ENCODE data around the gene HTATSF1.

Gene HTATSF1

GRCh38 chrX:136497556-136498052, at the start of gene HTATSF1:
Gene HTATSF1 (plus strand): TSS chrX:136497592. CDS start chrX:136497685, 93 bp downstream.
- H3K36me3 ChIP-seq (ENCODE audit: control insufficient read depth in 1 of 2, insufficient read depth in 2 of 2, low read length in 2 of 2), result peaks cover 9 to 11% of the 10 kb centered on the region in 2 donors
- peak within 1 kb of the TSS; percentile 79 to 84 for H3K4me3 ChIP-seq (ENCODE audit: low read depth in 1 of 2, low read length in 2 of 2)
- no peaks in the 10 kb centered on the region for H3K4me1 ChIP-seq (ENCODE audit: control insufficient read depth in 1 of 2, insufficient read depth in 2 of 2, low read length in 2 of 2)
- H3K27me3 ChIP-seq (ENCODE audit: low read depth, low read length), result no peaks in the 10 kb centered on the region
- no peaks in the 10 kb centered on the region for H3K9me3 ChIP-seq (ENCODE audit: control insufficient read depth in 1 of 2, low read length in 2 of 2)
- peak within 1 kb of the TSS; percentile 95 for H3K27ac ChIP-seq (ENCODE audit: low read length)

GRCh38 chrX:136447968-136448367, 49.4 kb upstream of the HTATSF1 start:
- Histone ChIP-seq H3K36me3 (ENCODE audit: control insufficient read depth in 1 of 2, insufficient read depth in 2 of 2, low read length in 2 of 2) (no peaks in the 10 kb centered on the region), H3K9me3 (ENCODE audit: control insufficient read depth in 1 of 2, low read length in 2 of 2) (no peaks in the 10 kb centered on the region), H3K27me3 (ENCODE audit: low read depth, low read length) (no peaks in the 10 kb centered on the region), H3K27ac (ENCODE audit: low read length) (no peak overlapping the region), H3K4me3 (ENCODE audit: low read depth in 1 of 2, low read length in 2 of 2) (no peak overlapping the region), H3K4me1 (ENCODE audit: control insufficient read depth in 1 of 2, insufficient read depth in 2 of 2, low read length in 2 of 2) (no peaks in the 10 kb centered on the region)

- Histone ChIP-seq H3K9me3 (ENCODE audit: control insufficient read depth in 1 of 2, low read length in 2 of 2) (no peaks in the 10 kb centered on the region), H3K27me3 (ENCODE audit: low read depth, low read length) (no peaks in the 10 kb centered on the region), H3K4me3 (ENCODE audit: low read depth in 1 of 2, low read length in 2 of 2) (no peak overlapping the region), H3K27ac (ENCODE audit: low read length) (no peak overlapping the region), H3K36me3 (ENCODE audit: control insufficient read depth in 1 of 2, insufficient read depth in 2 of 2, low read length in 2 of 2) (no peaks in the 10 kb centered on the region), H3K4me1 (ENCODE audit: control insufficient read depth in 1 of 2, insufficient read depth in 2 of 2, low read length in 2 of 2) (no peaks in the 10 kb centered on the region)
Observed at GRCh38 chrX:136450050-136450830, 47.2 kb upstream of the HTATSF1 start.

GRCh38 chrX:136452614-136453013, 44.8 kb upstream of the HTATSF1 start:
- Histone ChIP-seq H3K36me3 (ENCODE audit: control insufficient read depth in 1 of 2, insufficient read depth in 2 of 2, low read length in 2 of 2) (no peaks in the 10 kb centered on the region), H3K9me3 (ENCODE audit: control insufficient read depth in 1 of 2, low read length in 2 of 2) (no peaks in the 10 kb centered on the region), H3K27me3 (ENCODE audit: low read depth, low read length) (no peaks in the 10 kb centered on the region), H3K4me1 (ENCODE audit: control insufficient read depth in 1 of 2, insufficient read depth in 2 of 2, low read length in 2 of 2) (no peaks in the 10 kb centered on the region), H3K4me3 (ENCODE audit: low read depth in 1 of 2, low read length in 2 of 2) (no peak overlapping the region), H3K27ac (ENCODE audit: low read length) (no peak overlapping the region)

GRCh38 chrX:136453114-136453513, 44.3 kb upstream of the HTATSF1 start:
- H3K4me3 ChIP-seq (ENCODE audit: low read depth in 1 of 2, low read length in 2 of 2), result no peak overlapping the region
- no peaks in the 10 kb centered on the region for H3K9me3 ChIP-seq (ENCODE audit: control insufficient read depth in 1 of 2, low read length in 2 of 2)
- no peaks in the 10 kb centered on the region for H3K36me3 ChIP-seq (ENCODE audit: control insufficient read depth in 1 of 2, insufficient read depth in 2 of 2, low read length in 2 of 2)
- H3K4me1 ChIP-seq (ENCODE audit: control insufficient read depth in 1 of 2, insufficient read depth in 2 of 2, low read length in 2 of 2), result no peaks in the 10 kb centered on the region
- no peak overlapping the region for H3K27ac ChIP-seq (ENCODE audit: low read length)
- no peaks in the 10 kb centered on the region for H3K27me3 ChIP-seq (ENCODE audit: low read depth, low read length)

GRCh38 chrX:136453771-136454170, 43.6 kb upstream of the HTATSF1 start:
- Histone ChIP-seq H3K9me3 (ENCODE audit: control insufficient read depth in 1 of 2, low read length in 2 of 2) (no peaks in the 10 kb centered on the region), H3K27me3 (ENCODE audit: low read depth, low read length) (no peaks in the 10 kb centered on the region), H3K36me3 (ENCODE audit: control insufficient read depth in 1 of 2, insufficient read depth in 2 of 2, low read length in 2 of 2) (no peaks in the 10 kb centered on the region), H3K4me1 (ENCODE audit: control insufficient read depth in 1 of 2, insufficient read depth in 2 of 2, low read length in 2 of 2) (no peaks in the 10 kb centered on the region), H3K4me3 (ENCODE audit: low read depth in 1 of 2, low read length in 2 of 2) (no peak overlapping the region), H3K27ac (ENCODE audit: low read length) (no peak overlapping the region)

- no peaks in the 10 kb centered on the region for H3K4me1 ChIP-seq (ENCODE audit: control insufficient read depth in 1 of 2, insufficient read depth in 2 of 2, low read length in 2 of 2)
- no peaks in the 10 kb centered on the region for H3K9me3 ChIP-seq (ENCODE audit: control insufficient read depth in 1 of 2, low read length in 2 of 2)
- no peaks in the 10 kb centered on the region for H3K36me3 ChIP-seq (ENCODE audit: control insufficient read depth in 1 of 2, insufficient read depth in 2 of 2, low read length in 2 of 2)
- H3K27me3 ChIP-seq (ENCODE audit: low read depth, low read length), result no peaks in the 10 kb centered on the region
- no peak overlapping the region for H3K27ac ChIP-seq (ENCODE audit: low read length)
- no peak overlapping the region for H3K4me3 ChIP-seq (ENCODE audit: low read depth in 1 of 2, low read length in 2 of 2)
Observed at GRCh38 chrX:136456133-136456532, 41.3 kb upstream of the HTATSF1 start.

- Histone ChIP-seq H3K9me3 (ENCODE audit: control insufficient read depth in 1 of 2, low read length in 2 of 2) (no peaks in the 10 kb centered on the region), H3K36me3 (ENCODE audit: control insufficient read depth in 1 of 2, insufficient read depth in 2 of 2, low read length in 2 of 2) (no peaks in the 10 kb centered on the region), H3K4me1 (ENCODE audit: control insufficient read depth in 1 of 2, insufficient read depth in 2 of 2, low read length in 2 of 2) (no peaks in the 10 kb centered on the region), H3K4me3 (ENCODE audit: low read depth in 1 of 2, low read length in 2 of 2) (no peak overlapping the region), H3K27ac (ENCODE audit: low read length) (no peak overlapping the region), H3K27me3 (ENCODE audit: low read depth, low read length) (no peaks in the 10 kb centered on the region)
Observed at GRCh38 chrX:136457303-136457917, 40.0 kb upstream of the HTATSF1 start.

GRCh38 chrX:136464589-136464988, 32.8 kb upstream of the HTATSF1 start:
- Histone ChIP-seq H3K4me1 (ENCODE audit: control insufficient read depth in 1 of 2, insufficient read depth in 2 of 2, low read length in 2 of 2) (no peaks in the 10 kb centered on the region), H3K9me3 (ENCODE audit: control insufficient read depth in 1 of 2, low read length in 2 of 2) (no peaks in the 10 kb centered on the region), H3K4me3 (ENCODE audit: low read depth in 1 of 2, low read length in 2 of 2) (no peak overlapping the region), H3K27me3 (ENCODE audit: low read depth, low read length) (no peaks in the 10 kb centered on the region), H3K36me3 (ENCODE audit: control insufficient read depth in 1 of 2, insufficient read depth in 2 of 2, low read length in 2 of 2) (no peaks in the 10 kb centered on the region), H3K27ac (ENCODE audit: low read length) (no peak overlapping the region)

GRCh38 chrX:136467303-136467702, 30.1 kb upstream of the HTATSF1 start:
- Histone ChIP-seq H3K27me3 (ENCODE audit: low read depth, low read length) (no peaks in the 10 kb centered on the region), H3K36me3 (ENCODE audit: control insufficient read depth in 1 of 2, insufficient read depth in 2 of 2, low read length in 2 of 2) (no peaks in the 10 kb centered on the region), H3K27ac (ENCODE audit: low read length) (no peak overlapping the region), H3K4me3 (ENCODE audit: low read depth in 1 of 2, low read length in 2 of 2) (no peak overlapping the region), H3K4me1 (ENCODE audit: control insufficient read depth in 1 of 2, insufficient read depth in 2 of 2, low read length in 2 of 2) (no peaks in the 10 kb centered on the region), H3K9me3 (ENCODE audit: control insufficient read depth in 1 of 2, low read length in 2 of 2) (no peaks in the 10 kb centered on the region)

- Histone ChIP-seq H3K4me3 (ENCODE audit: low read depth in 1 of 2, low read length in 2 of 2) (no peak overlapping the region), H3K27ac (ENCODE audit: low read length) (no peak overlapping the region), H3K27me3 (ENCODE audit: low read depth, low read length) (no peaks in the 10 kb centered on the region), H3K36me3 (ENCODE audit: control insufficient read depth in 1 of 2, insufficient read depth in 2 of 2, low read length in 2 of 2) (no peaks in the 10 kb centered on the region), H3K9me3 (ENCODE audit: control insufficient read depth in 1 of 2, low read length in 2 of 2) (no peaks in the 10 kb centered on the region), H3K4me1 (ENCODE audit: control insufficient read depth in 1 of 2, insufficient read depth in 2 of 2, low read length in 2 of 2) (no peaks in the 10 kb centered on the region)
Observed at GRCh38 chrX:136468391-136469103, 28.8 kb upstream of the HTATSF1 start.
